Fibroblast of the conjunctiva (primary cell): ENCODE measurements around the gene NOVA2.
A peak's percentile ranks its signal among the peaks of the same experiment; 100 is the strongest.

Source experiments
- DNase-seq: peaks from one replicate; pipeline ENCODE4 v3.0.0-alpha.2; 2010; ENCODE audit warnings: low read depth

The NOVA2 gene

GRCh38 chr19:46000491-46001246 lies 27.0 kb upstream of the NOVA2 start:
- no peak for DNase-seq

GRCh38 chr19:45999653-46000121 lies 26.0 kb upstream of the NOVA2 start:
- DNase-seq: no peak

GRCh38 chr19:45998834-45999233 lies 25.2 kb upstream of the NOVA2 start:
- no peak for DNase-seq

GRCh38 chr19:45996933-45997332 lies 23.3 kb upstream of the NOVA2 start:
- DNase-seq: no peak

- DNase-seq: no peak
These were observed 22.2 kb upstream of the NOVA2 start for GRCh38 chr19:45995715-45996385.

- peak; percentile 99 for DNase-seq
These were observed 21.5 kb upstream of the NOVA2 start, which contains the start of gene CCDC61 for GRCh38 chr19:45994998-45995714. Gene CCDC61, plus strand, starts transcription at chr19:45995467. Its CDS starts 7,552 bp downstream, at chr19:46003019.

- DNase-seq: no peak
These were observed 20.9 kb upstream of the NOVA2 start for GRCh38 chr19:45994456-45994997.

- no peak for DNase-seq
These were observed 16.6 kb upstream of the NOVA2 start for GRCh38 chr19:45990113-45990728.

- DNase-seq: no peak
These were observed 11.7 kb upstream of the NOVA2 start for GRCh38 chr19:45985321-45985720.

- DNase-seq: no peak
These were observed 7.7 kb upstream of the NOVA2 start for GRCh38 chr19:45981350-45981749.

- no peak for DNase-seq
These were observed 4.5 kb upstream of the NOVA2 start for GRCh38 chr19:45978156-45978555.

GRCh38 chr19:45976178-45976577 lies 2.5 kb upstream of the NOVA2 start:
- DNase-seq: no peak

GRCh38 chr19:45975306-45976070 lies 1.8 kb upstream of the NOVA2 start:
- DNase-seq: no peak

GRCh38 chr19:45972947-45973540 lies 621 bp downstream of the NOVA2 start:
- DNase-seq: no peak

- no peak for DNase-seq
These were observed 1.4 kb downstream of the NOVA2 start for GRCh38 chr19:45972081-45972946.

GRCh38 chr19:45971260-45971902 lies 2.3 kb downstream of the NOVA2 start:
- no peak for DNase-seq

- no peak for DNase-seq
These were observed 4.0 kb downstream of the NOVA2 start for GRCh38 chr19:45969676-45970075.

- no peak for DNase-seq
These were observed 5.0 kb downstream of the NOVA2 start for GRCh38 chr19:45968626-45969025.

GRCh38 chr19:45967246-45967645 lies 6.4 kb downstream of the NOVA2 start:
- no peak for DNase-seq
